HL-60/S4 treated with phorbol 12-myristate 13-acetate at 8.2 ng/mL for 4 days and 3 days (cell line): ENCODE data around the gene LRRFIP1.

Experiments used
- in situ Hi-C: fragments of 300-500 bp; cut with MboI; formaldehyde crosslinking; loops from 2 replicates; pipeline ENCODE4 v1.15.0; 2022; ENCODE audit warnings: low sequenced_read_pairs

LRRFIP1 gene

GRCh38 chr2:237721458-237721857 lies 94.1 kb downstream of the LRRFIP1 start:
- in situ Hi-C loops = no loop called here

GRCh38 chr2:237722616-237723015 lies 95.2 kb downstream of the LRRFIP1 start:
- in situ Hi-C loops = no loop called here

GRCh38 chr2:237723023-237723422 lies 95.6 kb downstream of the LRRFIP1 start:
- in situ Hi-C loops = no loop called here

GRCh38 chr2:237723602-237724001 lies 96.2 kb downstream of the LRRFIP1 start:
- in situ Hi-C loops = no loop called here

- in situ Hi-C loops = no loop called here
These were observed 97.6 kb downstream of the LRRFIP1 start for GRCh38 chr2:237724811-237725478.

- in situ Hi-C loops = no loop called here
These were observed 98.3 kb downstream of the LRRFIP1 start for GRCh38 chr2:237725661-237726060.

- in situ Hi-C loops = no loop called here
These were observed 99.0 kb downstream of the LRRFIP1 start for GRCh38 chr2:237726401-237726830.

GRCh38 chr2:237727363-237727762 lies 100.0 kb downstream of the LRRFIP1 start:
- in situ Hi-C loops = no loop called here

- in situ Hi-C loops = no loop called here
These were observed 102.5 kb downstream of the LRRFIP1 start for GRCh38 chr2:237729681-237730475.

- in situ Hi-C loops = no loop called here
These were observed 104.3 kb downstream of the LRRFIP1 start for GRCh38 chr2:237731663-237732062.

- in situ Hi-C loops = no loop called here
These were observed 104.7 kb downstream of the LRRFIP1 start for GRCh38 chr2:237732070-237732469.

- in situ Hi-C loops = no loop called here
These were observed 105.5 kb downstream of the LRRFIP1 start for GRCh38 chr2:237732790-237733381.

- in situ Hi-C loops = no loop called here
These were observed 106.4 kb downstream of the LRRFIP1 start for GRCh38 chr2:237733677-237734300.

GRCh38 chr2:237734905-237735623 lies 107.7 kb downstream of the LRRFIP1 start:
- in situ Hi-C loops = no loop called here

- in situ Hi-C loops = no loop called here
These were observed 108.4 kb downstream of the LRRFIP1 start for GRCh38 chr2:237735798-237736197.

- in situ Hi-C loops = no loop called here
These were observed 109.4 kb downstream of the LRRFIP1 start for GRCh38 chr2:237736783-237737182.

- in situ Hi-C loops = no loop called here
These were observed 109.9 kb downstream of the LRRFIP1 start for GRCh38 chr2:237737196-237737865.

GRCh38 chr2:237738255-237738654 lies 110.9 kb downstream of the LRRFIP1 start:
- in situ Hi-C loops = no loop called here

- in situ Hi-C loops = no loop called here
These were observed 111.7 kb downstream of the LRRFIP1 start for GRCh38 chr2:237739101-237739500.

- in situ Hi-C loops = loop anchor here (10.0 kb wide), 1 partner anchor 167 kb away; no protein-coding TSS in a partner anchor
These were observed 114.8 kb downstream of the LRRFIP1 start for GRCh38 chr2:237742191-237742590.
